ENCODE measurements around the gene IL31. TPM values are rescaled to one million over a fixed set of nuclear protein-coding genes. Genes with fewer than 3 reads are reported as not detected.

Gene IL31
- total RNA-seq, 6 experiments from 2014 or later = not detected

GRCh38 chr12:122207391-122207790 is 33.4 kb upstream of the IL31 start:
- Histone ChIP-seq H3K4me1 (peaks cover 0 to 16% (median 0%) of the 10 kb centered on the region in 4 donors), H3K27me3 (peaks cover 0 to 9% of the 10 kb centered on the region in 2 donors), H3K36me3 (peaks cover 0 to 53% (median 15%) of the 10 kb centered on the region in 4 donors), H3K9me3 (no peaks in the 10 kb centered on the region), H3K27ac (no peak overlapping the region), H3K4me3 (no peak overlapping the region)
- intact Hi-C loops (cut with DNase I) = no loop called here
- DNase-seq (no peak), ATAC-seq (no peak)
- TF ChIP-seq CTCF (IDR thresholded peaks at IDR 0.05) = no peak
- TF ChIP-seq POLR2A (IDR thresholded peaks at IDR 0.05) = no peak
- 75% methylated on average over 7 of the region's 8 CpGs for WGBS (ENCODE audit: insufficient coverage, low coverage, low lambda C conversion rate, missing lambda C conversion rate)

- intact Hi-C loops (cut with DNase I) = no loop called here
- TF ChIP-seq CTCF (IDR thresholded peaks at IDR 0.05) = no peak
- no peak for TF ChIP-seq POLR2A (IDR thresholded peaks at IDR 0.05)
- Histone ChIP-seq H3K27me3 (peaks cover 0 to 9% of the 10 kb centered on the region in 2 donors), H3K27ac (no peak overlapping the region), H3K4me3 (no peak overlapping the region), H3K4me1 (peaks cover 0 to 16% (median 0%) of the 10 kb centered on the region in 4 donors), H3K9me3 (no peaks in the 10 kb centered on the region), H3K36me3 (peaks cover 0 to 49% (median 13%) of the 10 kb centered on the region in 4 donors)
- ATAC-seq = no peak
- no CpG with 5 or more reads among the region's 8 CpGs for WGBS (ENCODE audit: insufficient coverage, low coverage, low lambda C conversion rate, missing lambda C conversion rate)
- no peak for DNase-seq
Observed at GRCh38 chr12:122206976-122207375, 33.0 kb upstream of the IL31 start.

GRCh38 chr12:122206111-122206881 is 32.3 kb upstream of the IL31 start:
- TF ChIP-seq CTCF (IDR thresholded peaks at IDR 0.05) (no peak), POLR2A (IDR thresholded peaks at IDR 0.05) (no peak)
- H3K4me1 ChIP-seq = peaks cover 0 to 16% (median 0%) of the 10 kb centered on the region in 4 donors
- H3K9me3 ChIP-seq = no peaks in the 10 kb centered on the region
- 71% methylated on average over 2 of the region's 27 CpGs for whole genome bisulfite sequencing (ENCODE audit: insufficient coverage, low coverage, low lambda C conversion rate, missing lambda C conversion rate)
- DNase-seq (no peak), ATAC-seq (peak in 3 of 4 donors; percentile 8 to 25 (median 10))
- H3K4me3 ChIP-seq = no peak overlapping the region
- H3K27me3 ChIP-seq = peaks cover 0 to 9% of the 10 kb centered on the region in 2 donors
- H3K36me3 ChIP-seq = peaks cover 0 to 42% (median 10%) of the 10 kb centered on the region in 4 donors
- intact Hi-C loops (cut with DNase I) = no loop called here
- no peak overlapping the region for H3K27ac ChIP-seq

- peaks cover 0 to 32% (median 9%) of the 10 kb centered on the region in 4 donors for H3K36me3 ChIP-seq
- H3K9me3 ChIP-seq = no peaks in the 10 kb centered on the region
- peaks cover 0 to 16% (median 0%) of the 10 kb centered on the region in 4 donors for H3K4me1 ChIP-seq
- peak in 1 of 4 donors; percentile 6 for ATAC-seq
- DNase-seq = no peak
- H3K27me3 ChIP-seq = peaks cover 0 to 9% of the 10 kb centered on the region in 2 donors
- 38% methylated on average over 16 of the region's 23 CpGs for WGBS (ENCODE audit: insufficient coverage, low coverage, low lambda C conversion rate, missing lambda C conversion rate)
- no peak overlapping the region for H3K27ac ChIP-seq
- H3K4me3 ChIP-seq = no peak overlapping the region
- intact Hi-C loops (cut with DNase I) = no loop called here
- no peak for TF ChIP-seq CTCF (IDR thresholded peaks at IDR 0.05)
- TF ChIP-seq POLR2A (IDR thresholded peaks at IDR 0.05) = no peak
Observed at GRCh38 chr12:122205053-122205925, 31.3 kb upstream of the IL31 start.
